NCI-H524 treated with DMSO at 0.1 percent for 48 hours (cell line): ENCODE data around the gene PGGT1B.

Experiments used
- DNase-seq: peaks from one replicate; lab custom pipeline; 2025; lab: John Stamatoyannopoulos, UW

Gene PGGT1B

GRCh38 chr5:115262321-115263077 lies at the start of gene PGGT1B:
Gene PGGT1B, minus strand, starts transcription at chr5:115262877. Its CDS starts 26 bp downstream, at chr5:115262851.
- peak; percentile 16 for DNase-seq

- no peak for DNase-seq
Measured at GRCh38 chr5:115309751-115310370, 47.2 kb upstream of the PGGT1B start.

- DNase-seq: no peak
Measured at GRCh38 chr5:115308815-115309214, 46.1 kb upstream of the PGGT1B start.

- DNase-seq: no peak
Measured at GRCh38 chr5:115306011-115306536, 43.4 kb upstream of the PGGT1B start.

- DNase-seq: no peak
Measured at GRCh38 chr5:115304496-115304895, 41.8 kb upstream of the PGGT1B start.

- no peak for DNase-seq
Measured at GRCh38 chr5:115298811-115299210, 36.1 kb upstream of the PGGT1B start.

- no peak for DNase-seq
Measured at GRCh38 chr5:115297031-115297430, 34.4 kb upstream of the PGGT1B start.

- no peak for DNase-seq
Measured at GRCh38 chr5:115296124-115297022, 33.7 kb upstream of the PGGT1B start, which contains the start of gene CCDC112. Gene CCDC112, minus strand, starts transcription at chr5:115296654. Its CDS starts 111 bp downstream, at chr5:115296543.

- DNase-seq: no peak
Measured at GRCh38 chr5:115295777-115296123, 33.1 kb upstream of the PGGT1B start.

- DNase-seq: no peak
Measured at GRCh38 chr5:115291397-115291796, 28.7 kb upstream of the PGGT1B start.

- DNase-seq: no peak
Measured at GRCh38 chr5:115289104-115289503, 26.4 kb upstream of the PGGT1B start.

- no peak for DNase-seq
Measured at GRCh38 chr5:115284021-115284420, 21.3 kb upstream of the PGGT1B start.

- no peak for DNase-seq
Measured at GRCh38 chr5:115282131-115282530, 19.5 kb upstream of the PGGT1B start.

GRCh38 chr5:115274584-115274983 lies 11.9 kb upstream of the PGGT1B start:
- no peak for DNase-seq

GRCh38 chr5:115272297-115272958 lies 9.8 kb upstream of the PGGT1B start:
- DNase-seq: no peak

- DNase-seq: no peak
Measured at GRCh38 chr5:115271295-115272050, 8.8 kb upstream of the PGGT1B start.

- no peak for DNase-seq
Measured at GRCh38 chr5:115267617-115268016, 4.9 kb upstream of the PGGT1B start.

- no peak for DNase-seq
Measured at GRCh38 chr5:115265220-115265619, 2.5 kb upstream of the PGGT1B start.

- DNase-seq: no peak
Measured at GRCh38 chr5:115264786-115265185, 2.1 kb upstream of the PGGT1B start.

- no peak for DNase-seq
Measured at GRCh38 chr5:115263078-115263380, 352 bp upstream of the PGGT1B start.

- no peak for DNase-seq
Measured at GRCh38 chr5:115262011-115262320, 711 bp downstream of the PGGT1B start.
